ENCODE data around the gene SDHA.
A peak's percentile ranks its signal among the peaks of the same experiment; 100 is the strongest.
"Not testable (repeated sequence)": the region's sequence is repeated elsewhere in the genome, so short reads cannot be mapped to it uniquely, and the experiment has no call there.

SDHA gene

DNA sequence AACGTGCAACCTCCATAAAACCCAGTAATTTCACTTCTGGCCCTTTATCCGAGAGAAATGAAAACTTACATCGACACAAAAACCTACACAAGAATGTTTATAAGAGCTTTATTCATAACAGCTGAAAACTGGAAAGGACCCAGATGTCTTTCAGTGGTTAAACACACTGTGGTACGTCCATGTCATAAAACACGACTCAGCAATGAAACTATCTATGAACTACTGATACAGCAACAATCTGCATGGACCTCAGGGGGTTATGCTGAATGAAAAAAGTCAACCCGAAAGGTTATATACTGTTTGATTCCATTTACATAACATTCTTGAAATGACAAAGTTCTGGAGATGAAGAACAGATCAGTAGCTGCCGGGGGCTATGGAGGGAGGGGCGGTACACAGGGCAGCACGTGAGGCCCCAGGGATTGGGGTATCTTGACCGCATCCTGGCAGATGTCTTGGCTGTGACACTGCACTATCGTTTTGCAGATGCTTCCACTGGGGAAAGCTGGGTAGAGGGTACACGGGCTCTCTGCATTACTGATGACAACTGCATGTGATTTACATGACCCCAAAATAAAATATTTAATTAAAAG is 4.2 kb upstream of the SDHA start:
- CTCF ChIA-PET: interaction anchor here (0.7 to 1.2 kb wide), 4 partner anchors 10 to 218 kb away, joined by 3 to 4 read pairs (median 4); partner anchors contain the start of gene LRRC14B
- H3K9me3 ChIP-seq (ENCODE audit: control extremely low read depth in 1 of 5, control insufficient read depth in 4 of 5, insufficient read depth in 2 of 5, low read depth in 1 of 5, low read length in 4 of 5): no peaks in the 10 kb centered on the region
- no peaks in the 10 kb centered on the region for H3K27me3 ChIP-seq (replicated peaks in 2 of 5; ENCODE audit: control insufficient read depth in 4 of 5, insufficient read depth in 5 of 5, low read length in 4 of 5)
- 95% methylated on average over 8 of the region's 12 CpGs for WGBS (ENCODE audit: insufficient coverage)
- peaks cover 0 to 12% (median under 1%) of the 10 kb centered on the region in 4 experiments for H3K4me1 ChIP-seq (ENCODE audit: control extremely low read depth in 1 of 4, control insufficient read depth in 4 of 4, insufficient read depth in 4 of 4, low read length in 3 of 4)
- H3K4me3 ChIP-seq (ENCODE audit: control insufficient read depth in 1 of 7, extremely low read depth in 1 of 7, insufficient read depth in 4 of 7, low read depth in 2 of 7, low read length in 6 of 7): no peak overlapping the region
- DNase-seq: no peak
- peaks cover 0 to 11% (median 5%) of the 10 kb centered on the region in 4 experiments for H3K36me3 ChIP-seq (ENCODE audit: control insufficient read depth in 4 of 4, insufficient read depth in 4 of 4, low read length in 3 of 4)
- POLR2A ChIA-PET: no interaction called here
- H3K27ac ChIP-seq (ENCODE audit: insufficient read depth in 1 of 2, low read depth in 1 of 2, low read length in 2 of 2, poor library complexity in 1 of 2, severe bottlenecking in 2 of 2): no peak overlapping the region

GRCh38 chr5:215256-215655 is 2.9 kb upstream of the SDHA start:
- H3K9me3 ChIP-seq (ENCODE audit: control extremely low read depth in 1 of 5, control insufficient read depth in 4 of 5, insufficient read depth in 2 of 5, low read depth in 1 of 5, low read length in 4 of 5); POLR2A ChIA-PET; H3K27me3 ChIP-seq (replicated peaks in 2 of 5; ENCODE audit: control insufficient read depth in 4 of 5, insufficient read depth in 5 of 5, low read length in 4 of 5); H3K4me3 ChIP-seq (ENCODE audit: control insufficient read depth in 1 of 7, extremely low read depth in 1 of 7, insufficient read depth in 4 of 7, low read depth in 2 of 7, low read length in 6 of 7); CTCF ChIA-PET; DNase-seq: not testable (repeated sequence)
- Histone ChIP-seq H3K36me3 (ENCODE audit: control insufficient read depth in 4 of 4, insufficient read depth in 4 of 4, low read length in 3 of 4) (peaks cover 0 to 11% (median 5%) of the 10 kb centered on the region in 4 experiments), H3K27ac (ENCODE audit: insufficient read depth in 1 of 2, low read depth in 1 of 2, low read length in 2 of 2, poor library complexity in 1 of 2, severe bottlenecking in 2 of 2) (peak overlapping the region in 1 of 2 experiments; percentile 43), H3K4me1 (ENCODE audit: control extremely low read depth in 1 of 4, control insufficient read depth in 4 of 4, insufficient read depth in 4 of 4, low read length in 3 of 4) (peaks cover 0 to 23% (median 7%) of the 10 kb centered on the region in 4 experiments)
- WGBS (ENCODE audit: insufficient coverage): no CpG with 5 or more reads among the region's 2 CpGs

DNA sequence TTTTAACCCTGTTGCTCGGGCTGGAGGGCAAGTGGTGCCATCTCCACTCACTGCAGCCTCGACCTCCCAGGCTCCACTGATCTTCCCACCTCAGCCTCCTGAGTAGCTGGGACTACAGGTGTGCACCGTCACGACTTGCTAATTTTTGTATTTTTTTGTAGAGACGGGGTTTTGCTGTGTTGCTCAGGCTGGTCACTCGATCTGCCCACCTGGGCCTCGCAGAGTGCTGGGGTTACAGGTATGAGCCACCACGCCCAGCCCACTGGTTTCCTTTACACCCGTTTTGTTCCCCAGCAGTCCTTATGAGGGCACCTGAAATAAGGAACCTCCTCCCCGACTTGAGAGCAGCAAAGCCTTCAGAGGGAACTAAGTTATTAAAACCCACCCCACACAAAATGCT is 2.0 kb upstream of the SDHA start:
- H3K9me3 ChIP-seq (ENCODE audit: control extremely low read depth in 1 of 5, control insufficient read depth in 4 of 5, insufficient read depth in 2 of 5, low read depth in 1 of 5, low read length in 4 of 5); CTCF ChIA-PET; H3K27me3 ChIP-seq (replicated peaks in 2 of 5; ENCODE audit: control insufficient read depth in 4 of 5, insufficient read depth in 5 of 5, low read length in 4 of 5); H3K4me3 ChIP-seq (ENCODE audit: control insufficient read depth in 1 of 7, extremely low read depth in 1 of 7, insufficient read depth in 4 of 7, low read depth in 2 of 7, low read length in 6 of 7); POLR2A ChIA-PET; H3K27ac ChIP-seq (ENCODE audit: insufficient read depth in 1 of 2, low read depth in 1 of 2, low read length in 2 of 2, poor library complexity in 1 of 2, severe bottlenecking in 2 of 2); DNase-seq: not testable (repeated sequence)
- H3K36me3 ChIP-seq (ENCODE audit: control insufficient read depth in 4 of 4, insufficient read depth in 4 of 4, low read length in 3 of 4): peaks cover 0 to 11% (median 5%) of the 10 kb centered on the region in 4 experiments
- no CpG with 5 or more reads among the region's 10 CpGs for WGBS (ENCODE audit: insufficient coverage)
- peaks cover 0 to 29% (median 11%) of the 10 kb centered on the region in 4 experiments for H3K4me1 ChIP-seq (ENCODE audit: control extremely low read depth in 1 of 4, control insufficient read depth in 4 of 4, insufficient read depth in 4 of 4, low read length in 3 of 4)

- Histone ChIP-seq H3K9me3 (ENCODE audit: control extremely low read depth in 1 of 5, control insufficient read depth in 4 of 5, insufficient read depth in 2 of 5, low read depth in 1 of 5, low read length in 4 of 5) (no peaks in the 10 kb centered on the region), H3K4me1 (ENCODE audit: control extremely low read depth in 1 of 4, control insufficient read depth in 4 of 4, insufficient read depth in 4 of 4, low read length in 3 of 4) (peaks cover 0 to 39% (median 15%) of the 10 kb centered on the region in 4 experiments), H3K27me3 (replicated peaks in 2 of 5; ENCODE audit: control insufficient read depth in 4 of 5, insufficient read depth in 5 of 5, low read length in 4 of 5) (no peaks in the 10 kb centered on the region), H3K4me3 (ENCODE audit: control insufficient read depth in 1 of 7, extremely low read depth in 1 of 7, insufficient read depth in 4 of 7, low read depth in 2 of 7, low read length in 6 of 7) (peak overlapping the region; percentile 75 to 96 (median 93)), H3K36me3 (ENCODE audit: control insufficient read depth in 4 of 4, insufficient read depth in 4 of 4, low read length in 3 of 4) (peaks cover 0 to 6% (median 3%) of the 10 kb centered on the region in 4 experiments), H3K27ac (ENCODE audit: insufficient read depth in 1 of 2, low read depth in 1 of 2, low read length in 2 of 2, poor library complexity in 1 of 2, severe bottlenecking in 2 of 2) (peak overlapping the region; percentile 70 to 87)
- ChIA-PET CTCF (interaction anchor here (1.1 to 3.2 kb wide), 8 partner anchors 16 to 31 kb away, joined by 3 to 16 read pairs (median 4); no protein-coding TSS in a partner anchor), POLR2A (interaction anchor here (0.6 to 1.5 kb wide), 3 partner anchors 30 to 63 kb away, joined by 3 to 4 read pairs (median 3); partner anchors contain the start of gene PDCD6)
- under 1% methylated on average over 73 of the region's 73 CpGs for WGBS (ENCODE audit: insufficient coverage)
- peak in 1 of 3 donors; percentile 15 for DNase-seq
Observed at GRCh38 chr5:218457-219291, 554 bp downstream of the SDHA start.

DNA sequence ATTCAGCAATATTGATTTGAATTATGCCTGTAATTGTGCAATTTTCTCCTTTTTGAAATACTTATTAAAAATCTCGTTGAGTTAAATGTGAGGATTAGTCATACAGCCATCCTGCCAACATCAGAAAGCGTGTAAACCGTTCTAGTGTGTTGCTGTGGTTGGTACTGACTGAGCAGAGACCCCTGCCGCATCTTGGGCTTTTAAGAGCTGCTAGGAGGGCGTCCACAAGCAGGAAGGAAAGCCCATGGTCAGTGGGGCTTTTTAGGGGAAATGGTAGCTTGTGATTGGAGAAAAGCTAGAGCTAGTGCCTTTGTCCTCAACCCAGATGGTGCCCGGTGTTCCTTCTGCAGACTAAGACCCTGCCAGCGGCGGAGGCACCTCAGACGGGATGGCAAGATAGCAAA is 1.3 kb downstream of the SDHA start:
- DNase-seq: peak; percentile 27 to 78 (median 72)

GRCh38 chr5:219991-220390 is 1.9 kb downstream of the SDHA start:
- Histone ChIP-seq H3K27me3 (replicated peaks in 2 of 5; ENCODE audit: control insufficient read depth in 4 of 5, insufficient read depth in 5 of 5, low read length in 4 of 5) (no peaks in the 10 kb centered on the region), H3K27ac (ENCODE audit: insufficient read depth in 1 of 2, low read depth in 1 of 2, low read length in 2 of 2, poor library complexity in 1 of 2, severe bottlenecking in 2 of 2) (peak overlapping the region; percentile 56 to 87), H3K4me1 (ENCODE audit: control extremely low read depth in 1 of 4, control insufficient read depth in 4 of 4, insufficient read depth in 4 of 4, low read length in 3 of 4) (peaks cover 0 to 39% (median 15%) of the 10 kb centered on the region in 4 experiments), H3K4me3 (ENCODE audit: control insufficient read depth in 1 of 7, extremely low read depth in 1 of 7, insufficient read depth in 4 of 7, low read depth in 2 of 7, low read length in 6 of 7) (peak overlapping the region; percentile 48 to 96 (median 93)), H3K36me3 (ENCODE audit: control insufficient read depth in 4 of 4, insufficient read depth in 4 of 4, low read length in 3 of 4) (peaks cover 2 to 12% (median 8%) of the 10 kb centered on the region in 4 experiments), H3K9me3 (ENCODE audit: control extremely low read depth in 1 of 5, control insufficient read depth in 4 of 5, insufficient read depth in 2 of 5, low read depth in 1 of 5, low read length in 4 of 5) (no peaks in the 10 kb centered on the region)
- ChIA-PET CTCF (interaction anchor here (1.3 to 3.2 kb wide), 5 partner anchors 15 to 32 kb away, joined by 3 to 16 read pairs (median 4); partner anchors contain the start of gene LRRC14B), POLR2A (no interaction called here)
- DNase-seq: peak in 2 of 3 donors; percentile 58 to 70
- WGBS (ENCODE audit: insufficient coverage): 0% methylated on average over 3 of the region's 4 CpGs

More for the DNA sequence above, 1.3 kb downstream of the SDHA start:
- POLR2A ChIA-PET: no interaction called here
- WGBS (ENCODE audit: insufficient coverage): 4% methylated on average over 4 of the region's 9 CpGs
- H3K36me3 ChIP-seq (ENCODE audit: control insufficient read depth in 4 of 4, insufficient read depth in 4 of 4, low read length in 3 of 4): peaks cover 0 to 7% (median 5%) of the 10 kb centered on the region in 4 experiments
- H3K4me3 ChIP-seq (ENCODE audit: control insufficient read depth in 1 of 7, extremely low read depth in 1 of 7, insufficient read depth in 4 of 7, low read depth in 2 of 7, low read length in 6 of 7): peak overlapping the region; percentile 48 to 96 (median 93)
- CTCF ChIA-PET: interaction anchor here (1.1 to 3.2 kb wide), 7 partner anchors 16 to 32 kb away, joined by 3 to 16 read pairs (median 4); partner anchors contain the start of gene LRRC14B
- H3K4me1 ChIP-seq (ENCODE audit: control extremely low read depth in 1 of 4, control insufficient read depth in 4 of 4, insufficient read depth in 4 of 4, low read length in 3 of 4): peaks cover 0 to 39% (median 15%) of the 10 kb centered on the region in 4 experiments
- H3K27me3 ChIP-seq (replicated peaks in 2 of 5; ENCODE audit: control insufficient read depth in 4 of 5, insufficient read depth in 5 of 5, low read length in 4 of 5): no peaks in the 10 kb centered on the region
- no peaks in the 10 kb centered on the region for H3K9me3 ChIP-seq (ENCODE audit: control extremely low read depth in 1 of 5, control insufficient read depth in 4 of 5, insufficient read depth in 2 of 5, low read depth in 1 of 5, low read length in 4 of 5)
- H3K27ac ChIP-seq (ENCODE audit: insufficient read depth in 1 of 2, low read depth in 1 of 2, low read length in 2 of 2, poor library complexity in 1 of 2, severe bottlenecking in 2 of 2): peak overlapping the region; percentile 56 to 87

All from common myeloid progenitor, CD34-positive (primary cell).